GM18909 (cell line): ENCODE results near the gene TBC1D4.
A peak's percentile ranks its signal among the peaks of the same experiment; 100 is the strongest.
"Not testable (repeated sequence)": the region's sequence is repeated elsewhere in the genome, so short reads cannot be mapped to it uniquely, and the experiment has no call there.

Source experiments
- ATAC-seq: cut with Tn5 transposase; IDR thresholded peaks from one replicate; pipeline ENCODE4 v1.9.1; 2021; ENCODE audit warnings: mild to moderate bottlenecking; ENCODE audit not compliant: unreplicated experiment, poor library complexity

TBC1D4 gene

GRCh38 chr13:75299913-75300862 is 181.8 kb downstream of the TBC1D4 start:
- ATAC-seq: peak; percentile 91

GRCh38 chr13:75299246-75299645 is 182.7 kb downstream of the TBC1D4 start:
- ATAC-seq: no peak

GRCh38 chr13:75296641-75297040 is 185.3 kb downstream of the TBC1D4 start:
- no peak for ATAC-seq

GRCh38 chr13:75295201-75295600 is 186.8 kb downstream of the TBC1D4 start:
- no peak for ATAC-seq

GRCh38 chr13:75294110-75294509 is 187.9 kb downstream of the TBC1D4 start:
- ATAC-seq: peak; percentile 55

GRCh38 chr13:75285310-75285709 is 196.7 kb downstream of the TBC1D4 start:
- ATAC-seq: no peak

- ATAC-seq: no peak
Observed at GRCh38 chr13:75279834-75280369, 202.1 kb downstream of the TBC1D4 start.

GRCh38 chr13:75273695-75274094 is 208.3 kb downstream of the TBC1D4 start:
- ATAC-seq: not testable (repeated sequence)

GRCh38 chr13:75271846-75272245 is 210.1 kb downstream of the TBC1D4 start:
- no peak for ATAC-seq

- not testable (repeated sequence) for ATAC-seq
Observed at GRCh38 chr13:75268481-75268880, 213.5 kb downstream of the TBC1D4 start.

GRCh38 chr13:75264611-75265010 is 217.4 kb downstream of the TBC1D4 start:
- no peak for ATAC-seq

- ATAC-seq: no peak
Observed at GRCh38 chr13:75263741-75264407, 218.1 kb downstream of the TBC1D4 start.

GRCh38 chr13:75258159-75258782 is 223.7 kb downstream of the TBC1D4 start:
- peak; percentile 78 for ATAC-seq

GRCh38 chr13:75256922-75257321 is 225.0 kb downstream of the TBC1D4 start:
- no peak for ATAC-seq

GRCh38 chr13:75255653-75256052 is 226.3 kb downstream of the TBC1D4 start:
- no peak for ATAC-seq

- ATAC-seq: no peak
Observed at GRCh38 chr13:75255147-75255546, 226.8 kb downstream of the TBC1D4 start.

GRCh38 chr13:75251188-75251587 is 230.8 kb downstream of the TBC1D4 start:
- no peak for ATAC-seq

- ATAC-seq: no peak
Observed at GRCh38 chr13:75250526-75251178, 231.3 kb downstream of the TBC1D4 start.

GRCh38 chr13:75245578-75245977 is 236.4 kb downstream of the TBC1D4 start:
- ATAC-seq: not testable (repeated sequence)

GRCh38 chr13:75240240-75240639 is 241.7 kb downstream of the TBC1D4 start:
- ATAC-seq: not testable (repeated sequence)
